UCSD-AML1 (cell line): ENCODE data around the gene ZNF624.

Experiments used
- DNase-seq: peaks from one replicate; lab custom pipeline; 2025; ENCODE audit not compliant: unreplicated experiment; lab: John Stamatoyannopoulos, UW

ZNF624 gene

DNA sequence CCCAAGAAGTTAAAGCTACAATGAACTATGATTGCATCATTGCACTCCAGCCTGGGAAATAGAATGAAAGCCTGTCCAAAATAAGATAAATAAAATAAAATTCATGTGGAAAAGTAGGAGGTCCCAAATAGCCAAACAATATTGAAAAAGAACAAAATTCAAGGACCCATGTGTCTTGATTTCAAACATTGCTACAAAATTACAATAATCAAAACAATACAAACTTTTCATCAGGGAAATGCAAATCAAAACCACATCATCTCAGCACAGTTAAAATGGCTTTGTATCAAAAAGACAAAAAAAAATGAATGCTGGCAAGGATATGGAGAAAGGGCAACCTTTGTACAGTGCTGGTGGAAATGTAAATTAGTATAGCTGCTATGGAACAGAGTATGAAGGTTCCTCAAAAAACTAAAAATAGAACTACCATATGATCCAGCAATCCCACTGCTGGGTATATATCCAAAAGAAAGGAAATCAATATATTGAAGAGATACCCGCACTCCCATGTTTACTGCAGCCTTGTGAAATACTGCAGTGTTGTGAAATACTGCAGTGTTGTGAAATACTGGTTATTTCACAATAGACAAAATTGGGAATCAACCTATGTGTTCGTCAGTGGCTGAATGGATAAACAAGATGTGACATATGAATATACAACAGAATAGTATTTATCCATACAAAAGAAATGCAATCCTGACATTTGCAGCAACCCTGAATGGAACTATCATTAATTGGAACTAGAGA, 60.1 kb downstream of the ZNF624 start:
- DNase-seq: no peak

DNA sequence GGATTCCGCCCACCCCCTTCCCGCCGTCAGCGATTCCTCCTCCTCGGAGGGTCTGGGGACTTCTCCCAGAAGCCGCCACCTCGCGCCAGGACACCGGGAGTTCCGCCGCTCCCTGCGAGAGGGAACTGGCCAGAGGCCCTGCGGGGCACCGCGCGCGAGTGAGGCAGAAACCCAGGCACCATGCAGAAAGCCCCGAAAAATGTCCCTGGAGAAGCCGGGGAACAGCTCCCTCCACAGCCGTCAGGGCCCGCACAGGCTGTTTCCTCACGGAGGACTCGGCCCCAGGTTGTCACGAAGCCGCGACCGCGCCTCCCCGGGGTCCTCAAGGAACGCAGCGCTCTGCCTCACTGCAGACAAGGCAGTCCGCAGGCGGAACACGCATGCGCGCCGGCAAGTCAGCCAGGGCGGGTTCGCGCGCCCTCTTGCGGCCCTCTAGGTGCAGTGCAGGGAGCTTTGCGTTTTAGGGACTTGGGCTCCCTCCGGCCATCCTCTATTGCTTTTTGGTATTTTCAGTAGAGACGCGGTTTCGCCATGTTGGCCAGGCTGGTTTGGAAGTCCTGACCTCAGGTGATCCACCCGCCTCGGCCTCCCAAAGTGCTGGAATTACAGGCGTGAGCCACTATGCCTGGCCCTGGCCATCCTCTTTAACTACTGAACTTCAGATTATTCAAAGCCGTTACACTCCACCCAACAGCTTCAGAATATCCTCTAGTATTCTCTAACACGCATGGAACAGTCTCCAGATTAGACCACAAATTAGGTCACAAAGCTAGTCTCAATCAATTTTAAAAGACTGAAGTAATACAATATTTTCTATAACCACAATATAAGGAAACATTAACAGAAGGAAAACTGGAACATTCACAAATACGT, 64.3 kb downstream of the ZNF624 start:
- DNase-seq: peak; percentile 87

DNA sequence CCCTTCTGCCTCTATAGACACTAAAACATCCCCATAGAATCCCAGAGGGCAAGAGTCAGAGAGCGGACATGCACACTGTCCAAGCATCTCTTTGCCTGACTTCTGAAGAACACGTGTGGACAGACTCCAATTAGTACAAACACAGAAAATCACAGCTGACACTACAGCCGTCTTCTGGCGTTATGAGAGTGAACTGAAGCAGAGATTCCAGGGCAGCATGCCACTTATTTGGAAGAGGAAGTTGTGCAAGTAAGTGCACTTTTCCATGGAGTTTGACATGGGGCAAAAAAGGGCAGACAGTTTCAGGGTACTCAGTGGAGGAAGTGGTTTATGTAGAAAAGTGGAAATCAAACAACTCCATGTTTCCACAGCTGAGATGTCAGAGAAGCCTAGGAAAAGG, 67.9 kb downstream of the ZNF624 start:
- no peak for DNase-seq

DNA sequence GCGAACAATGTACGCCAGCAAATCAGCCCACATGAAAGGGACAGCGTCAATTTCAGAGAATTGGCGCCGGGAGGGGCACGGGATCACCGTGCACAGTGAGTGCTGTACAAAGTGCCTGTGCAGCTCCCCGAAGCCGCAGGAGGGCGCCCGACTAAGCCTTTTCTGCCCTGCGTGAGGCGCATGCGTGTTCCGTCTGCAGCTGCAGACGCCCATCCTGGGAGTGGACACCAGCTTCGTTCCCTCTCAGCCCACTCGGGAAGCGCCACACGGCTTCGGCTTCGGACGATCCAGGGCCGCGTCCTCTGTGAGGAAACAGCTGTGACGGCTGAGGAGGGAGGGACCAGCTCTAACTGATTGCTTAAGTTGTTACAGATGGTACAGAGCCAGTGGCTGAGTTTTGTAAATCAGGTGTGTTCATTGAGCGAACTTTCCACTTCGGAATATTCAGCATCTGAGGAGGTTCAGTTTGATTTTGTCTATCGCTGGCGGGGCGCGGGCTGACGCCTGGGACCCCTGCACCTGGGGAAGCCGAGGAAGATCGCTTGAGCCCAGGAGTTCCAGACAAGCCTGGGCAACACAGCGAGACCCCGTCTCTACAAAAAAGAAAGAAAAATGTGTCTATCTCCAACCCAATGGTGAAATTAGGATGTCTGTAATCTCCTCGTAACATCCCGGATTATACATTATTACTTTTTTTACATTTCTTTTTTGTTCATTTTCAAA, 69.2 kb downstream of the ZNF624 start:
- peak; percentile 78 for DNase-seq

DNA sequence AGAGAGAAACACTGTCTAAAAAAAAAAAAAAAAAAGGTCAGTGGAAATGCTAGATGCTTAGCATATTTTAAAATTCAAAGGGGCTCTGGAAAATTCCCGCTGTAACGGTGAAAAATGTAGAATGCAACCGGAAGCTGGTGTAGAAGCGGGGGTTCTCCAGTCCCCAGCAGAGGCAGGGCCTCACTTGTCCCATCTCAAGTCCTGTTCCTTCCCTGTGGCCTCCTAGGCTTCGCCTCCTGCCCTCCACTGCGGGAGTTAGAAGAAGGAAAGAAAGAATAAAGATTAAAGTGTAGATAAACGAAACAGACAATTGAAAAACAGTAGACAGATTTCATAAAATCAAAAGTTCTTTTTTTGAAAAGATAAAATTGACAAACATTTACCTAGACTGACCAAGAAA, 69.9 kb downstream of the ZNF624 start:
- no peak for DNase-seq

DNA sequence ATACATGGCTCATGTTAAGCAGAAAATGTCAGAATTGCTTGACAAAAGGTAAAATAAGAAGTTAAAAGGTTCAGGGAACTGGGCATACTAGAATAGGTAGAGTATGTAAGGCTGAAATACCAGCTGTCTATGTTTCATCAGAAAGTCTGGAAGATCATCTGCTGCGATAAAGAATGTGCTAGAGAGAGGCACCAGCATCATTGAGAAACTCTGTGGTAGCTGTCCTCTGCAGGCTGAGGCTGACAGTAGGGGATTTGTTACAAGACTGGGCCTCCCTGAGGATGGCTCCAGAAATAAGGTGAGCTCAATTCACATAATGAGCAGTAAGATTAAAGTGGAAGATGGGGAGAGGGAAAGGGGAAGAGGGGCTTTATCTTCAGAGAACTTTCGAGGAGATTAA, 80.2 kb downstream of the ZNF624 start:
- DNase-seq: no peak
